ENCODE data around the gene HNRNPUL1.

The HNRNPUL1 gene

GRCh38 chr19:41308450-41309179 lies 44.4 kb downstream of the HNRNPUL1 start:
- DNase-seq (ENCODE audit: low read depth), result peak; percentile 95

DNA sequence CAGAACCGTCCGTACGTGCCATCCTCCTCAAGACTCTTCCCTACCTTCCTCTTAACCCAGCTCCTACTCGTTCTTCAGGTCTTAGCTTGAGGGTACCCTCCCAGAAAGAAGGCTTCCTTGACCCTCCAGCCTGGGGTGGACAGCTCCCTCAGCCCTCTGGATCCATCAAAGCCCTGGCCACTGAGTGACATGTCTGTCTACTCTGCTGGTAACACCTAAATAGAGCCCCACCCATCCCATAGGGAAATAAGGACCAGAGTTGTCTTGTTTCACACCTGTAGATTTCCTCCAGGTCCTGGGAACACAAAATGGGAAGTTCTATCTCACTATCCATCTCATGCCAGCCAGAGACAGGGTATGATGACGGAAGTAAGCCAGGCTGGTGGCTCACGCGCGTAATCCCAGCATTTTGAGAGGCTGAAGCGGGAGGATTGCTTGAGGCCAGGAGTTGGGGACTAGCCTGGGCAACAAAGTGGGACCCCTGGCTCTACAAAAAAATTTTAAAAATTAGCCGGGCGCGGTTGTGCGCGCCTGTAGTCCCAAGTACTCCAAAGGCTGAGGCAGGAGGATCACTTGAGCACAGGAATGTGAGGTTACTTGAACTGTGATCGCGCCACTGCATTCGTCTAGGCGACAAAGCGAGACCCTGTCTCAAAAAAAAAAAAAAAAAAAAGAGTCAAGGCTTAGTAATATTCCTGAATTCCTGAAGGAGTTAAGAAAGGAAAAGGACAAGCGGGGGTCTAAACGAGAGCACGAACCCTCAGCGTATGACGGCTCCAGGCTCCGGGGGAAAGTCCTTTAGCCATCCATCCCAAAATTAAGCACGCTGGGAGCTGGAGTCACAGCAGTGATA lies 45.2 kb downstream of the HNRNPUL1 start:
- no peak for DNase-seq (ENCODE audit: low read depth)

DNA sequence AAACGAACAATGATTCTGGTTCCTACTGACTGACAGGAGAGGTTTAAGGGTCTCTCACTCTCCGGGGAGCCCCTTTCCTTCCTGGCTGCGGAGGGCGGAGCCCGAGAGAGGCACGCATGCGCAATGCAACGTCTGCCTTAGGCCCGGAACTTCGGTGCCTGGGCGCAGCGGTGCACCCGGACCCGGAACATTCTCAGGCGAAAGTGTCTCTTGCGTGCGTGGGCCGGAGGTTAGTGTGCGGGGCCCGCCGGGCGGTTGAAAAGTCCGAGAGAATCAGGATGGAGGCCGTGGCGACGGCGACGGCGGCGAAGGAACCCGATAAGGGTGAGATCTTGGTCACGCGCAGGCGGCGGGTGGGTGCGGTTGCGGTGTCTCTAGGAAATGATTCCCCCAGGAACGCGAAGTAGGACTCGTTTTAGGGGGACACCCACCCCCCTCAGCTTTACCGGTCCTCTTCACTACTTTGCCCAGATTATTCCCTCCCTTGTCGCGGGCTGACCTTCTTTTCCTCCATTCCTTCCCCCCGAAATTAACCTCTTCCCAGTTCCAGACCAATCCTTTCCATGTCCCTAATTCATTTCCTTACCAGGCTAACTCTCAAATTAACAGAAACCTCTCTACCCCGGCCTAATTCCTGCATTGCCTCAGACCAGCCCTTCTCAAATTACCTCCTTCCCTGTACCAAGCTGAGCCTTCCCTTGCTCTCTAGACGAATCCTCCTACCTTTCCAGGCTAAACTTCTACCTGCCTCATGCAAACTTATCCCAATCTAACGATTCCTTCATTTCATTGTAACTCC lies 46.1 kb downstream of the HNRNPUL1 start, which contains the start of gene CCDC97:
Gene CCDC97 (plus strand): TSS at position 140 of the 799 bp plus-strand sequence. CDS start 139 bp downstream, at position 279.
- DNase-seq (ENCODE audit: low read depth), result peak; percentile 85

DNA sequence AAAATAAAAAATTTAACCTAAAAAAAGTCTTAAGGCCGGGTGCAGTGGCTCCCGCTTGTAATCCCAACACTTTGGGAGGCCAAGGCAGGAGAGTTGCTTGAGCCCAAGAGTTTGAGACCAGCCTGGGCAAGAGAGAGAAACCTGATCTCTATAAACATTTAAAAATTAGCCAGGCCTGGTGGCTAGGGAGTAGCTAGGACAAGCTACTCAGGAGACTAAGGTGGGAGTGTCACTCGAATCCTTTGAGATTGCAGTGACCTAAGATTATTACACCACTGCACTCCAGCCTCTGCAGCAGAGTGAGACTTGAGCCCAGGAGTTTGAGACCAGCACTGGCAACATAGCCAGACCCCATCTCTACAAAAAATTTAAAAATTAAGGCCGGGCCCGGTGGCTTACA lies 46.9 kb downstream of the HNRNPUL1 start:
- DNase-seq (ENCODE audit: low read depth), result no peak

GRCh38 chr19:41311613-41312012 lies 47.4 kb downstream of the HNRNPUL1 start:
- no peak for DNase-seq (ENCODE audit: low read depth)

GRCh38 chr19:41316306-41316920 lies 52.2 kb downstream of the HNRNPUL1 start:
- no peak for DNase-seq (ENCODE audit: low read depth)

DNA sequence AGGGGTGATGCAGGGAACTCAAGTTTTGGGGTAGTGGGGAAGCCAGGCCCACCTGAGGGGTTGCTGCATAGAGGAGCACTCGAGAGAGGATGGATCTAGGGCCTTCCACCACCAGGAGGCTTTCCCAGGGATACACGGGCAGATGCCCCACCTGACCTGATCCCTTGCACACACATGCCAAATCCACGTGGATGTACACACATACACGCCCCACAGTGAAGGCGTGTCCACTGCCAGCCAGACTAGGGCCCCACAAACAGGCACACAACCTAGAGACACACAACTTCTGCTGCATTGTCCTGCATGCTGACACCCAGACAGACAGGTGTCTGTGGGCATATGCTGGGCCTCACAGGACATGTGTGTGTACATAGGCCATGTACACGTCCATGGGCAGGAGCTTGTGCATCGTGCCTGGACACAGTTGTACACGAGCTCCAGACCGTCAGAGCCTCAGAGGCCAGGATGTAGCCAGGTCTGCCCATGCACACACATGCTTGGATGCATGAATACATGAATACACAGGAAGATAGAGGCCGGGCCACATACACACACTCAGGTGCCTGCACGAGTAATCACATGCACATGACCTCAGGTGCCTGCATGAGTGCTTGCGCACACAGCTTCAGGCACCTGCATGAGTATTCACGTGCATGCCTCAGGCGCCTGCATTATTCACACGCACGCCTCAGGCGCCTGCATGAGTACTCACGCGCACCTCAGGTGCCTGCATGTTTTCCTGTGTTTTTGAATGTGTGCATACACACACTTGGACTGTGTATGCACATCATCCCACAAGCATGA lies 54.7 kb downstream of the HNRNPUL1 start:
- DNase-seq (ENCODE audit: low read depth), result no peak

- no peak for DNase-seq (ENCODE audit: low read depth)
Observed at GRCh38 chr19:41319500-41320184, 55.5 kb downstream of the HNRNPUL1 start.

DNA sequence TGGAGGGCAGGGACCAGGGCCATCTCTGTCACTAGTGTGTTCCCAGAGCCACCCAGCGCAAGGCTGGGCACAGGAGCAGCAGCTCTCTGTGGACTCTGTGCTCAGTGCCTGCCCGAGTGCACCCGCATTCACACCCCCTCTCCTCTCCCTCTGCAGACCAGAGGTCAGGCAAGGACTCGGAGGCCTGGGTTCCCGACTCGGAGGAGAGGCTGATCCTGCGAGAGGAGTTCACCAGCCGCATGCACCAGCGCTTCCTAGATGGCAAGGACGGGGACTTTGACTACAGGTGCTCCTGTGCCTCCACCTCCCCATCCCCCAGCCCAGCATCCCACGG lies 56.0 kb downstream of the HNRNPUL1 start:
- DNase-seq (ENCODE audit: low read depth), result no peak

GRCh38 chr19:41320568-41320967 lies 56.4 kb downstream of the HNRNPUL1 start:
- no peak for DNase-seq (ENCODE audit: low read depth)

GRCh38 chr19:41321204-41321599 lies 57.0 kb downstream of the HNRNPUL1 start:
- no peak for DNase-seq (ENCODE audit: low read depth)

- no peak for DNase-seq (ENCODE audit: low read depth)
Observed at GRCh38 chr19:41321600-41322270, 57.6 kb downstream of the HNRNPUL1 start.

DNA sequence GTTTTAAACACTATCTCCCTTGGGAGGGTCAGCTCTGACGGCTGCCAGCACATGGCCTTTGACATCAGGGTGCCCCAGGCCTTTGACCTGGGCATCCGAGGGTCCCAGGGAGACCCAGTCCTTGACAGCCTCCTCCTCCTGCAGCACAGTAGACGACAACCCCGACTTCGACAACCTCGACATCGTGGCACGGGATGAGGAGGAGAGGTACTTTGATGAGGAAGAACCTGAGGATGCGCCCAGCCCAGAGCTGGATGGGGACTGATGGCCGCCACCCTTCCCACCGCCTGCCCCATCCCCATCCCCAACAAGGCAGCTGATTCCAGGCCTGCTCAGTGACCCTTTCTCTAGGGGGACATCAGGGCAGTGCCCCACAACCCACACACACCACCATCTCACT lies 58.3 kb downstream of the HNRNPUL1 start:
- no peak for DNase-seq (ENCODE audit: low read depth)

DNA sequence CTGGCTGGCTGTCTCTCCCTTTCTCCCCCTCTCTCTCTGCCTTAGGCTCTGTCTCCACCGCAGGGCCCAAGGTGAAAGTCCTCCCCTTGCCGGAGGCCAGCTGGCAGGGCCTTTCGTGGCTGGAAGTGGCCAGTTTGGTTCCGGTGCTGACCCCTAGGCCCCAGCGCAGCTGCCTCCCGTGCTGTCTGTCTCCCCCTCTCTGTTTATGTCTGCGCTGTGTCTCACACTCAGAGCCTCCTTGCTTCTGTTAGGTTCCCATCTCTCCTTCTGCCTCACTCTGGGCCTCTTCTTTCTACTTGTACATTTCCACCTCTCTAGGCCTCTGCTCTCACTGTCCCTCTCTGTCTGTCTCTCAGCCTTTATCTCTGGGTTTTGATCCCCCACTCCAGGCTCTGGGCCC lies 58.9 kb downstream of the HNRNPUL1 start:
- no peak for DNase-seq (ENCODE audit: low read depth)

DNA sequence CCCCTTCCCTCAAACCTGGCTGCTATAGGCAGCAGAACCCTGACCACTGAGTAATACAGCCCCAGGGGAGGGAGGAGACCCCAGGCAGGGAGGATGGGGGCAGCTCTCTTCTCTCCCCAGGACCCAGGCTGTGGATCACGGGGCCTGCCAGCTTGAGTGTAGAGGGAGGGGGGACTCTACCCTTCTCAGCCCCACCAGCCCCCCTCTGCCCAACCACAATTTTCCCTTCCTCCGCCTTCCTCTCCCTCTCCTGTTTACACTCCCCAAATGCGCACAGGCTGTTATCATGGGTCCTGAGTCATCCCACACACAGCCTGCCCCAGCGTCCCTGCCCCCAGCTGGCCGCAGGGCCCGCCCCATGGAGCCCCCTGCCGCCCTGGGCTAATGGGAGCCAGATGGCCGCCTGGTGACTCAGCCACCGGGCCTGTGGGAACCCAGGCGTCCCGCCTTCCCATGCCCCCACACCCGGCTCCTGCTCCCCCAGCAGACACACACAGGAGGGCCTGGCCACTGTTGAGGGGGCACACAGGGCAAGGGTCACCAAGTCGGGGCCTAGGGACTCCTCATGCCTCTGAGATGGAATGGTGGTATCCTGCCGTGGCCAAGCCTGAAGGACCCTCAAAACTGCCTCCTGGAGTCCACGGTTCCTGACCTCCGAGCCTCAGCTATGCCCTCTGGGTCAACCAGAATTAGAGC lies 59.4 kb downstream of the HNRNPUL1 start:
- DNase-seq (ENCODE audit: low read depth), result no peak

DNA sequence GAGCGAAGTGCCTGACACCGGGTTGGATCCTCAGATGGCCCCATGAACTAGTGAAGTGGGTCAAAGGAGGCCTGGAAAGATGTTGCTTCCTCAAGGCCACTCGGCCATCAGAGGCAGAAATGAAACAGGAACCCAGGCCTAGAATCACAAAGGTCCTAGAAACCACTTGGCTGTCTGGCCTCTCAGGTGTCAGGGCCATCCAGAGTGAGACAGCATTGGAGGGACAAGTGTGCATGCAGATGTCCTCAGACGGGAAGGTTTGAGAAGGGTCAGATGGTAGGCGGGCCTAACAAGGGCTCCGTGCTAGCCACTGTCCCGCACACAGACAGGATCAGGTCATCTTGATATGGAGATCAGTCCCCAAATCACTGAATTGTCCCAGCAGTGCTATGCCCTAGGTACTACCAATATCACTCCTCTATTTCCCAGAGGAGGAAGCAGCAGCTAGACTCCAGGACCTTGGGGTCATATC lies 60.1 kb downstream of the HNRNPUL1 start:
- no peak for DNase-seq (ENCODE audit: low read depth)

DNA sequence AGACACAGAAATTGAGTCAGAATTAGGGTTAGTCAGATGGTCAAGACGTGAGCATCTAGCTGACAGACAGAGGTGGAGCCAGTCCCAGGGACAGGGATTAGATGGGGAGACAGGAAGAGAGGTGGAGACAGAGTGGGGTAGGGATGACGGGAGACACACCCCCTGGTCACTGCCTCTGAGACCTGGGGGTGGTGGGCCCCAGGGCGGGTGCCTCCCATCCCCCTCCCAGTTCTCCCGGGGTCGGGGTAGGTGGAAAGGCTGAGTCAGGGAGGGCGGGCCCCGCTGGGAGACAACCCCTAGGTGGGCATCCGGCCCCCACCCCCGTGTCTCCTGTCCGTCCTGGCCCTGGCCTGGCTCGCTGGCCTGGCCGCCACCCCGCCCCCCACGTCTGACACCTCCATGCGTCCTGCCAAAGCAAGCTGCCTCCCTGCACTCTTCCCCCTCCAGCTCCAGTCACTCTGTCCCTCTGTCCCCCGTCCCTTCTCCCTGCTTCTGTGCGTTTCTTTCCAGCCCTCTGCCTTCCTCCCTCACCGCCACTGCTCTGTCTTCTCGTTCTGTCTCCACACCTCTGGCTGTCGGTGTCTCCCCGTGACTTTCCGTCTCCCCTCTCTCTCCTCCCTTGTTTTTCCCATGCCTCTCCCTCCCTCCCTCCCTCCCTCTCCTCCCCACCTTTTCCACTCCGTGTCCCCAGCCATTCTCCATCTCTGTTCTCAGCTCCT lies 60.9 kb downstream of the HNRNPUL1 start:
- DNase-seq (ENCODE audit: low read depth), result no peak

- no peak for DNase-seq (ENCODE audit: low read depth)
Observed at GRCh38 chr19:41325640-41325946, 61.4 kb downstream of the HNRNPUL1 start.

Measured in activated gamma-delta T cell treated with anti-CD3 and anti-CD28 coated beads, Interleukin-2, amount 50 U/mL, for 16 hours (primary cell).